PC-3 (cell line): ENCODE results near the gene GNA15.

ENCODE experiments used
- EZH2phosphoT487 ChIP-seq: fragments of 300-600 bp; sonication (generic); IDR thresholded peaks from 2 replicates; pipeline ENCODE4 v1.6.1; 2018; ENCODE audit warnings: mild to moderate bottlenecking, antibody characterized with exemption, low read length, borderline replicate concordance
- TF ChIP-seq, protein P1 (sequence below): fragments of 300-600 bp; sonication (generic); conservative IDR thresholded peaks from 2 replicates; pipeline ENCODE4 v1.5.1; 2017; ENCODE audit warnings: antibody characterized with exemption, low read depth, mild to moderate bottlenecking, low read length

GRCh38 chr19:3113100-3114017 lies 22.5 kb upstream of the GNA15 start:
- TF ChIP-seq, protein P1, sequence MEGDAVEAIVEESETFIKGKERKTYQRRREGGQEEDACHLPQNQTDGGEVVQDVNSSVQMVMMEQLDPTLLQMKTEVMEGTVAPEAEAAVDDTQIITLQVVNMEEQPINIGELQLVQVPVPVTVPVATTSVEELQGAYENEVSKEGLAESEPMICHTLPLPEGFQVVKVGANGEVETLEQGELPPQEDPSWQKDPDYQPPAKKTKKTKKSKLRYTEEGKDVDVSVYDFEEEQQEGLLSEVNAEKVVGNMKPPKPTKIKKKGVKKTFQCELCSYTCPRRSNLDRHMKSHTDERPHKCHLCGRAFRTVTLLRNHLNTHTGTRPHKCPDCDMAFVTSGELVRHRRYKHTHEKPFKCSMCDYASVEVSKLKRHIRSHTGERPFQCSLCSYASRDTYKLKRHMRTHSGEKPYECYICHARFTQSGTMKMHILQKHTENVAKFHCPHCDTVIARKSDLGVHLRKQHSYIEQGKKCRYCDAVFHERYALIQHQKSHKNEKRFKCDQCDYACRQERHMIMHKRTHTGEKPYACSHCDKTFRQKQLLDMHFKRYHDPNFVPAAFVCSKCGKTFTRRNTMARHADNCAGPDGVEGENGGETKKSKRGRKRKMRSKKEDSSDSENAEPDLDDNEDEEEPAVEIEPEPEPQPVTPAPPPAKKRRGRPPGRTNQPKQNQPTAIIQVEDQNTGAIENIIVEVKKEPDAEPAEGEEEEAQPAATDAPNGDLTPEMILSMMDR = no peak
- no peak for TF ChIP-seq EZH2phosphoT487
